Body of pancreas (tissue), 4 donors: Measurements from ENCODE around the gene GALNT6. TPM values are rescaled to one million over a fixed set of nuclear protein-coding genes. Genes with fewer than 3 reads are reported as not detected.

ENCODE experiments used
- ATAC-seq: fragments of 150-250 bp; one replicate; pipeline ENCODE4 v1.9.1; 2016
- DNase-seq, 4 donors: peaks; one replicate each; pipeline ENCODE4 v3.0.0-alpha.2; 2019
- H3K27ac ChIP-seq, 4 donors: fragments of 200-600 bp; sonication (generic); 1 replicate in 3 of 4; 2 replicates in 1 of 4; pipeline versions ENCODE4 v1.5.1 to v1.6.1; 2016 to 2019; ENCODE audit warnings: mild to moderate bottlenecking in 1 of 4, mixed read lengths in 1 of 4, moderate library complexity in 1 of 4
- H3K27me3 ChIP-seq, 2 donors: fragments of 200-600 bp; sonication (generic); one replicate each; pipeline ENCODE4 v1.6.0; 2016; ENCODE audit warnings: mild to moderate bottlenecking in 1 of 2
- H3K36me3 ChIP-seq, 2 donors: fragments of 200-600 bp; sonication (generic); replicated peaks in 1 of 2; 2 replicates each; pipeline ENCODE4 v1.5.1; 2016; ENCODE audit warnings: low read depth in 2 of 2; ENCODE audit not compliant: insufficient read depth in 1 of 2
- H3K4me1 ChIP-seq: fragments of 200-600 bp; sonication (generic); one replicate; pipeline ENCODE4 v1.6.0; 2016
- H3K4me3 ChIP-seq, 2 donors: fragments of 200-600 bp; sonication (generic); 1 replicate in 1 of 2; 2 replicates in 1 of 2; pipeline ENCODE4 v1.5.1; 2016 to 2019
- H3K9me3 ChIP-seq, 3 donors: fragments of 200-600 bp; sonication (generic); 1 replicate in 2 of 3; 2 replicates in 1 of 3; pipeline ENCODE4 v1.5.1; 2016
- POLR2A ChIP-seq, 3 donors: fragments of 450-650 bp; IDR thresholded peaks; one replicate each; pipeline ENCODE4 v1.6.1; 2016; ENCODE audit warnings: antibody characterized with exemption in 3 of 3, mild to moderate bottlenecking in 2 of 3
- WGBS, 2 donors: methylation state at CpG; one replicate each; pipeline ENCODE4 v1.1.5; 2017; 5-methylcytosine and 5-hydroxymethylcytosine counted together
- intact Hi-C: fragments of 100-400 bp; cut with DNase I; formaldehyde crosslinking; loops from one replicate; pipeline ENCODE4 v1.15.1; 2023
- total RNA-seq, 2 donors: library from RNA; depleted of rRNA; stranded (reverse); fragments of >200 nt; gene quantifications; one replicate each; pipeline ENCODE4 v1.1.0, GENCODE V29; 2016
- TF ChIP-seq, protein P1 (sequence below), 7 experiments: fragments of 450-650 bp in 4 of 7; fragments of 200-600 bp in 3 of 7; sonication (generic) in 3 of 7; IDR thresholded peaks; one replicate each; pipeline ENCODE4 v1.5.1; 2016 to 2019; ENCODE audit warnings: antibody characterized with exemption in 7 of 7

The GALNT6 gene
- total RNA-seq, 2 donors from 2014 or later = 8.6 to 9.3 TPM

DNA sequence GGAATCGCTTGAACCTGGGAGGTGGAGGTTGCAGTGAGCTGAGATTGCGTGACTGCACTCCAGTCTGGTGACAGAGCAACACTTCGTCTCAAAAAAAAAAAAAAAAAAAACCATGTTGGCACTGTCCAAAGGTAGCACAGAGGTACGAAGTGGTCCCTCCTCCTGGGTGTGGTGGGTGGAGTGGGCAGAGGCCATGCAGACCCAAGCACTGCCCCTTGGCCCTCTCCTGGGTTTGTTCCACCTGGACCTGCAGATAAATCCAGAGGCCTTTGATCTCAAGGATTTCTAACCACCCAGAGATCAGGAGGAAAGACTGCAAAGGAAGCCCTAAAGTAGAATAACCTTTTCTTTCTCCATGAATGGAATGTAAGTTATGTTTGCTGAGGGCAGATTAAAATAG, 8.7 kb upstream of the GALNT6 start:
- whole genome bisulfite sequencing, 2 donors = 76 to 78% methylated on average over 4 of the region's 4 CpGs
- Histone ChIP-seq H3K4me3 (no peak overlapping the region), H3K36me3 (no peaks in the 10 kb centered on the region), H3K27ac (no peak overlapping the region), H3K4me1 (no peaks in the 10 kb centered on the region), H3K27me3 (no peaks in the 10 kb centered on the region), H3K9me3 (no peaks in the 10 kb centered on the region)
- no peak for TF ChIP-seq POLR2A (IDR thresholded peaks at IDR 0.05)
- TF ChIP-seq, protein P1, sequence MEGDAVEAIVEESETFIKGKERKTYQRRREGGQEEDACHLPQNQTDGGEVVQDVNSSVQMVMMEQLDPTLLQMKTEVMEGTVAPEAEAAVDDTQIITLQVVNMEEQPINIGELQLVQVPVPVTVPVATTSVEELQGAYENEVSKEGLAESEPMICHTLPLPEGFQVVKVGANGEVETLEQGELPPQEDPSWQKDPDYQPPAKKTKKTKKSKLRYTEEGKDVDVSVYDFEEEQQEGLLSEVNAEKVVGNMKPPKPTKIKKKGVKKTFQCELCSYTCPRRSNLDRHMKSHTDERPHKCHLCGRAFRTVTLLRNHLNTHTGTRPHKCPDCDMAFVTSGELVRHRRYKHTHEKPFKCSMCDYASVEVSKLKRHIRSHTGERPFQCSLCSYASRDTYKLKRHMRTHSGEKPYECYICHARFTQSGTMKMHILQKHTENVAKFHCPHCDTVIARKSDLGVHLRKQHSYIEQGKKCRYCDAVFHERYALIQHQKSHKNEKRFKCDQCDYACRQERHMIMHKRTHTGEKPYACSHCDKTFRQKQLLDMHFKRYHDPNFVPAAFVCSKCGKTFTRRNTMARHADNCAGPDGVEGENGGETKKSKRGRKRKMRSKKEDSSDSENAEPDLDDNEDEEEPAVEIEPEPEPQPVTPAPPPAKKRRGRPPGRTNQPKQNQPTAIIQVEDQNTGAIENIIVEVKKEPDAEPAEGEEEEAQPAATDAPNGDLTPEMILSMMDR (IDR thresholded peaks at IDR 0.05) = no peak
- DNase-seq = no peak
- intact Hi-C loops = no loop called here
- no peak for ATAC-seq

DNA sequence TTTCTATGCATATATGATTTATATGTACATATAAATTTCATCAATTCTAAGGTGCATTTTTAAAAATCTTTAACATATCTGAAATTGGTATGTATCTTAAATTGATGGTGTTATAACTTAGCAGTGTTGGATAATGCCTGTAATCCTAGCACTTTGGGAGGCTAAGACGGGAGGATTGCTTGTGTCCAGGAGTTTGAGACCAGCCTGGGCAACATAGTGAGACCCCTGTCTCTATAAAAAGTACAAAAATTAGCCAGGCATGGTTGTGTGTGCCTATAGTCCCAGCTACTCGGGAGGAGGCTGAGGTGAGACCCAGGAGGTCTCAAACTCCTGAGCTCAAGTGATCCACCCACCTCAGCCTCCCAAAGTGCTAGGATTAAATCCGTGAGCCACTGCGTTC, 6.5 kb upstream of the GALNT6 start:
- H3K9me3 ChIP-seq = no peaks in the 10 kb centered on the region
- DNase-seq (no peak), ATAC-seq (no peak)
- no peaks in the 10 kb centered on the region for H3K36me3 ChIP-seq
- no peak overlapping the region for H3K27ac ChIP-seq
- H3K4me1 ChIP-seq = peaks cover 7% of the 10 kb centered on the region
- TF ChIP-seq POLR2A (IDR thresholded peaks at IDR 0.05) = no peak
- TF ChIP-seq, protein P1 (IDR thresholded peaks at IDR 0.05) = no peak
- 90 to 94% methylated on average over 4 of the region's 4 CpGs for WGBS, 2 donors
- intact Hi-C loops = no loop called here
- H3K4me3 ChIP-seq = no peak overlapping the region
- H3K27me3 ChIP-seq = no peaks in the 10 kb centered on the region

DNA sequence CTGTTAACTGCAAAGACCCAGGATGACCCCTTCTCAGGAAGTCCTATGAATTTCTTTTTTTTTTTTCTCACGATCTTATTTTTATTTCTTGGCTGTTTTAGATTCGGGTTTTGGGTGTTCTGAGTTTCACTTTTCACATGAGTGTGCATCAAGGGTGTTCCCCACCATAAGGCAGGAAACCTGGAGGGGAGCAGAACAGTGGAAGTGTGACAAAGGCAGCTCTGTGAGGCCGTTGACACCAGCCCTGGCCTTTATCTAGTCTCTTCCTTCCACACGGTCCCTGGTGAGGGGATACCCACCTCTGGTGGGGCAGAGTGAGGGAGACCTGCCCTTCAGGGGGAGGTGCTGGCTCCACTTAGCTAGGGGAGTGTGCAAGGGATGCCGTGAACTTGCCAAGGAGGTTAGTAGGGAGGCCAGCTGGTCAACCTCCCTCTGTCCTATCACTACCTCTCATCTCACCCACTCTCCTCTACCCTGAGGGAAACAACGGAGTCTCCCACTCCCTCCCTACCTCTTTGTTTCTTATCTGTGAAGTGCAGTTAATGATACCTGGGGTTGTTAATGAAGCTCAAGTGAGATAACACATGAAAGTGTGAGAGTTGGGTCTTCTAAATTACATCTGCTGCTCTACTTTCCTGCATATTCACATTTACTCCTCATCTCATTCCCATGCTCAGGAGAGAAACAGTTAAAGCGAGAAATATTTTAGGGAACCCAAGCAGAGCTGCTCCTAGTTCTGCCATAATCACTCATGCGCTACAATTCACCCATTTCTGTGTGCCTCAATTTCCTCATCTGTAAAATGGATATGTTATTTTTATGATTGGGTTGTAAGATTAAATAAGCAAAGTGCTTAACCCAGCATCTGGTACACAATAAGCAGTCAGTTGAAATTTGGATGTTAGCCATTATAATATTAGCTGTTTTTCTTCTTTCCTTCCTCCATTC, 4.4 kb upstream of the GALNT6 start:
- no peak for DNase-seq
- no peak overlapping the region for H3K4me3 ChIP-seq
- no peak for ATAC-seq
- no peaks in the 10 kb centered on the region for H3K36me3 ChIP-seq
- TF ChIP-seq, protein P1 (IDR thresholded peaks at IDR 0.05) = no peak
- no peak for TF ChIP-seq POLR2A (IDR thresholded peaks at IDR 0.05)
- intact Hi-C loops = no loop called here
- H3K9me3 ChIP-seq = no peaks in the 10 kb centered on the region
- no peaks in the 10 kb centered on the region for H3K27me3 ChIP-seq
- no peak overlapping the region for H3K27ac ChIP-seq
- peaks cover 15% of the 10 kb centered on the region for H3K4me1 ChIP-seq
- WGBS, 2 donors = 57 to 75% methylated on average over 8 of the region's 8 CpGs

DNA sequence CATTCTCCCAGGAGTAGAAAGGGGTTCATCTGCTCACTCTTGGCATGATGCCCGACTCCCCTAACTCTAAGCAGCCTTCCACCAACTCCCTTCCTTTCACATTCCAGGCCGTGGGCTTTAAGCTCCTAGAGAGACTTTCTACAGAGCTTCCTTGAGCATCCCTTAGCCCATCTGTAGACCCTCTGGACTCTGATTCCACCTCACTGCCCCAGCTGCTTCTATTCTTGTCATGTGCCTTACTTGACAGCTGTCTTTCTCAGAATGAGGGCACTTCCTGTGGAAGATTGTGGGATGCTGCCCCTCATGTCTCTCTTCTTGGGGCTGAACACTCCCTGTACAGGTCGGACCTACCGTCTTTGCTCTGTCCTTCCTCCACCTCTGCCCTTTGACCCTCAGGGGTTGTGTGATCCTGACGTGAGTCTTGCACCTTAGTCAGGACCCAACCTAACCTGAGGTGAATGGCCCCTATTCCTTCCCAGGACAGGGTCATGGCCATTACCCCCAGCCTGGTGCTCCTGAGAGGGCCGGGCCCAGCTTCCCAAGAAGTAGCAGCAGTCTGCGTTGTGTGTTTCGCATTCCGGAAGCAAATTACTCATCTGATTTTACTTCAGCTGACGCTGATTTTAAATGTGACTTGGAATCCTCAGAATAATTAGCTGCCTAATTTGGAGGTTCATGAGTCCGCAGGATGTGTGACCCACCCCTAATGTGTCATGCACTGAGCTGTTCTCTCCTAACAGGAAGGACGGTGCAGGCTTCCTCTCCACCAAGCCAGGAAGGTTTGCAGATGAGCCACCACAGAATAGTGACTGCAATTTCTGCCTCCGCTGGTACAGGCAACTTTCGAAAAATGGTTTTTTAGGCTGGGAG, 2.7 kb upstream of the GALNT6 start:
- Histone ChIP-seq H3K4me3 (no peak overlapping the region), H3K36me3 (no peaks in the 10 kb centered on the region), H3K9me3 (no peaks in the 10 kb centered on the region), H3K27me3 (no peaks in the 10 kb centered on the region), H3K27ac (no peak overlapping the region), H3K4me1 (peaks cover 19% of the 10 kb centered on the region)
- DNase-seq (peak in 1 of 4 donors; percentile 38), ATAC-seq (no peak)
- no peak for TF ChIP-seq POLR2A (IDR thresholded peaks at IDR 0.05)
- TF ChIP-seq, protein P1 (IDR thresholded peaks at IDR 0.05) = no peak
- intact Hi-C loops = no loop called here
- WGBS, 2 donors = 71 to 88% methylated on average over 14 of the region's 14 CpGs
